Astrocyte of the spinal cord (primary cell): ENCODE data around the gene KCND3.

Experiments used
- DNase-seq: peaks from one replicate; pipeline ENCODE4 v3.0.0; 2011; ENCODE audit warnings: low read depth, low spot score
- H3K4me3 ChIP-seq: 2 replicates; pipeline ENCODE4 v1.5.1; 2011; ENCODE audit warnings: low read depth, mild to moderate bottlenecking, low read length, moderate library complexity
- CTCF ChIP-seq: IDR thresholded peaks from 2 replicates; pipeline ENCODE4 v1.5.1; 2012; ENCODE audit warnings: low read depth, mild to moderate bottlenecking, low read length, inconsistent platforms
- in situ Hi-C: cut with HindIII; loops from 2 replicates; pipeline ENCODE4 v1.10.0; 2017; ENCODE audit warnings: low sequenced_read_pairs

Gene KCND3

GRCh38 chr1:111738436-111739193 is 250.9 kb downstream of the KCND3 start:
- H3K4me3 ChIP-seq: peak overlapping the region; percentile 54
- DNase-seq: peak; percentile 69
- in situ Hi-C loops: no loop called here
- TF ChIP-seq CTCF: no peak

GRCh38 chr1:111738133-111738435 is 251.4 kb downstream of the KCND3 start:
- in situ Hi-C loops: no loop called here
- TF ChIP-seq CTCF: no peak
- no peak for DNase-seq
- peak overlapping the region; percentile 54 for H3K4me3 ChIP-seq

DNA sequence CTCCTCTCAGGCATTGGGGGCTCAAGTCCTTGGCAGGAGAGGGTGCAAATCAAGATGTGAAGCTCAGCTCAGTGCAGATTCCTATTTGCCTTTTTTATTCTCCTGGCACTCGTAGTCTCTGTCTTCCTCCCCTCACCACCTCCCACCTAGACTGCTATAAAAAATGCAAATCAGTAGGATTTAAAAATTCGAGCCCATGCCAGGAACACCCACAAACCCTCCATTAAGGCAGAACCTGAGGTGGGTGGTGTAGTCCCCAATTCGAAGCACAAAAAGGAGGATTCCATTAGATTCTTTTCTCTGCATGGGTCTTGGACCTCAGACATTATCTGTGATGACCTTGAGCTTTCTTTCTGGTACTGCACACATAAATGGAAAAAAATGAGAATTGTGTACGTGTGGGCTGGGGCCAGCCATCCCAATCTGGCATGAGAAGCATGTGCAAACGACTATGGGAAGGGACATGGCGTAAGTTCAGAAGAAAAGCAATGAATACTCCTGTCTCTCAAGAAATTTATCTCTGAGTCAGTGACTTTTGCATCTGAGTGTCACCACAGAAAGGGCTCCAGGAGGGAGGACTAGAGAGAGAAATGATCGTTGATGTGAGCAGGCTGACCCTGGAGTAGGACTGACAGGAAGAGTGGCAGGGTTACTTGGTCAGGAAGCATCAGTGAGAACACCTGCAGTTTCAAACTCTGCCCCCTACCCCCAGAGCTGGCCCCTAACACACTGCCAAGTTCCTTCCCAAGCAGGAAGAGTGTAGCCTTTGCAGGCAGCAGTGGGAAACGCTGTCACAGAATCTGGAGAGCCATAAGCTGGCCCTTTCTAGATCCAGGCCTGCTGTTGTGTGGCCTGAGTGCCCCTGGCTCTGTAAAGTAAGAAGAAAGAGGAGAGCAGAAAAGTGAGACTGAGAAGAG is 252.0 kb downstream of the KCND3 start:
- DNase-seq: no peak
- TF ChIP-seq CTCF: no peak
- H3K4me3 ChIP-seq: no peak overlapping the region
- in situ Hi-C loops: no loop called here

DNA sequence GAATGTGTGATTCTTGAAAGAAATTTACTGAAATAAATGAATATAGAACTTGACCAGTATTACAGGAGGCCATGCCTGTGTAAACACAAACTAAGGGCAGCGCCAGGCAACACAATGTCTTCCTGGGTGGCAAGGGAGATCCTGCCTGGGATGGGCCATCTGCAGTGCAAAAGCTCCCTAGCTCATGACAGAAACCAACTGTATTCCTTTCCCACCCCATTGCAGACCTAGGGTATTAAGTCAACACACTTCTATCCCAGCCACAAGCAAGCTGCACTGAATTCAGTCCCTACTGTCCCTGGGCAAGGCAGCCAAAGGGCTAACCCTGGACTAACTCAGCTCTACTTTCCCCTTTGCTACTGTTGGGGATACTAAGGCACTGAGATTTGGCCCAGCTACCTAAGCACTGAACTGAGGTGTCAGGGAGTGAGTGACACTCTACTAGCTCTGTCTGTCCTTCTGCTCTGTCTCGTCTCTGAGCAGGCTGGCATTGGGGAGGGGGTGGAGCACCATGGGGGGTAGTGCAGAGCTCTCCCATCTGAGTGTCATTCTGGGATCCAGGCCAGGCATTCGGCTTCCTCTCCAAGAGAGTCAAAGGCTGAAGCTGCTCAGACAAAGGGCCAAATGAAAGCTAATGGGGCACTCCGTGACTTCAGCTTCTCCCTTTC is 252.8 kb downstream of the KCND3 start:
- DNase-seq: no peak
- H3K4me3 ChIP-seq: no peak overlapping the region
- TF ChIP-seq CTCF: no peak

DNA sequence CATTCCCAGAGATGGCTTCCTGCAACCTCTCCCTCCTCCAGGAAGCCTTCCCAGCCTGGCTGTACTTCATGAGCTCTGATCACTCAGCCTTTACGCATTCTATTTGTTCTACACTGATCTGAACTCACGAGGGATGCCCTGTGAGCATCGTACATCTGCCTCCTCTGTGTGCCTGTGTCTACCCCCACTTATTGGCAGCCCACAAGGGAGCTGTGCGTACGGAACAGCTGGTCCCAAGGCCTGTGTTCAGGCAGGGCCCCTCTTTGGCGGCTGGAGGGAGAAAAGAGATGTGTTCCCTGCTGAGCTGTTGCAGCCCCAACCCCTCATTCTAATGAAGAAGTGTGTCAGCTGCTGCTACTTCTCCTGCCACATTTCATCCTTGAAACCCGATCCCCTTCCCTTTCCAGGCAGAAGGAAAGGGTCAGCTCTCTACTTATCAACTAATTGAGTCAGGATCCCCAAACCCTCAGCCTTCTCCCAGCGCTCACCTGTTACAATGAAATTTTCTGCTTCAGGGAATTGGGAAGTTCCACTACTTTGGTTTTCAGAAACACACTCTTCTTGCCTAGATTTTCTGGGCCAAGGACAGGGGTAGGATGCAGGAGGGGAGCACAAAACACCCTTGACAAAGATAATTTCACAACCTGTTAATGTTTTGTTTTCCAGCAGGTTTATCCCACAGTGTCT is 253.5 kb downstream of the KCND3 start:
- no peak overlapping the region for H3K4me3 ChIP-seq
- in situ Hi-C loops: no loop called here
- no peak for TF ChIP-seq CTCF
- DNase-seq: no peak

More for the DNA sequence above, 252.8 kb downstream of the KCND3 start:
- in situ Hi-C loops: no loop called here

- in situ Hi-C loops: no loop called here
- no peak for TF ChIP-seq CTCF
- H3K4me3 ChIP-seq: no peak overlapping the region
- DNase-seq: no peak
These were observed 254.1 kb downstream of the KCND3 start for GRCh38 chr1:111735321-111735720.
